GM06990 (cell line): ENCODE measurements around the gene RAPGEF2.
"Not testable (repeated sequence)": the region's sequence is repeated elsewhere in the genome, so short reads cannot be mapped to it uniquely, and the experiment has no call there.

Experiments
- DNase-seq: peaks from one replicate; pipeline ENCODE4 v3.0.0-alpha.2; 2011; ENCODE audit not compliant: insufficient read length; ENCODE audit errors: extremely low read depth
- H3K27me3 ChIP-seq: replicated peaks from 2 replicates; pipeline ENCODE4 v1.6.0; 2011; ENCODE audit warnings: low read length; ENCODE audit not compliant: control insufficient read depth, insufficient read depth
- H3K36me3 ChIP-seq: 2 replicates; pipeline ENCODE4 v1.5.1; 2011; ENCODE audit warnings: low read length; ENCODE audit not compliant: control insufficient read depth, insufficient read depth
- H3K4me3 ChIP-seq: replicated peaks from 2 replicates; pipeline ENCODE4 v1.5.1; 2011; ENCODE audit warnings: low read depth, mild to moderate bottlenecking, control low read depth, low read length
- TF ChIP-seq, protein P1 (sequence below): IDR thresholded peaks from 2 replicates; pipeline ENCODE4 v1.5.1; 2011; ENCODE audit warnings: low read length, control low read depth, mild to moderate bottlenecking, inconsistent platforms; ENCODE audit not compliant: insufficient read depth, poor library complexity, severe bottlenecking

The RAPGEF2 gene

DNA sequence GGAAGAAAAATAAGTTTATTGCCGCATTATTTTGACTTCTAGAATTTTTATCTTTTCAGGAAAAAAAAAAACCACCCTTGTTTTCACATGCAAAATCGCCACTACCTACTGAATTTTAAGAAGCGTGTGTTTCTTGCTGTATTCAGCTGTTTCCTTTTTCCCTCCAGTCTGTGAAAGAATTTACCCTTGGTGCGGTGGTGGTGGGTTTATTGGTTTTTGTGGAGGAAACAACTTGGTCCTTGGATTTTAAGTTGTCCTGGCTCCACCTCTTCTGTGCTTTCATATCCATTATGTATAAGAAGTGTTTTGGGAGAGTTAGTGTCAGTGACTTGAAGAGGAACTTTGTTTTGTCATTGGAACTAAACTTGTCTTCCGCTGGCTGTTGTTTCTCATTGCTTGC lies 8.1 kb downstream of the RAPGEF2 start:
- Histone ChIP-seq H3K27me3 (no peaks in the 10 kb centered on the region), H3K36me3 (no peaks in the 10 kb centered on the region), H3K4me3 (no peak overlapping the region)
- TF ChIP-seq, protein P1, sequence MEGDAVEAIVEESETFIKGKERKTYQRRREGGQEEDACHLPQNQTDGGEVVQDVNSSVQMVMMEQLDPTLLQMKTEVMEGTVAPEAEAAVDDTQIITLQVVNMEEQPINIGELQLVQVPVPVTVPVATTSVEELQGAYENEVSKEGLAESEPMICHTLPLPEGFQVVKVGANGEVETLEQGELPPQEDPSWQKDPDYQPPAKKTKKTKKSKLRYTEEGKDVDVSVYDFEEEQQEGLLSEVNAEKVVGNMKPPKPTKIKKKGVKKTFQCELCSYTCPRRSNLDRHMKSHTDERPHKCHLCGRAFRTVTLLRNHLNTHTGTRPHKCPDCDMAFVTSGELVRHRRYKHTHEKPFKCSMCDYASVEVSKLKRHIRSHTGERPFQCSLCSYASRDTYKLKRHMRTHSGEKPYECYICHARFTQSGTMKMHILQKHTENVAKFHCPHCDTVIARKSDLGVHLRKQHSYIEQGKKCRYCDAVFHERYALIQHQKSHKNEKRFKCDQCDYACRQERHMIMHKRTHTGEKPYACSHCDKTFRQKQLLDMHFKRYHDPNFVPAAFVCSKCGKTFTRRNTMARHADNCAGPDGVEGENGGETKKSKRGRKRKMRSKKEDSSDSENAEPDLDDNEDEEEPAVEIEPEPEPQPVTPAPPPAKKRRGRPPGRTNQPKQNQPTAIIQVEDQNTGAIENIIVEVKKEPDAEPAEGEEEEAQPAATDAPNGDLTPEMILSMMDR = no peak
- no peak for DNase-seq

DNA sequence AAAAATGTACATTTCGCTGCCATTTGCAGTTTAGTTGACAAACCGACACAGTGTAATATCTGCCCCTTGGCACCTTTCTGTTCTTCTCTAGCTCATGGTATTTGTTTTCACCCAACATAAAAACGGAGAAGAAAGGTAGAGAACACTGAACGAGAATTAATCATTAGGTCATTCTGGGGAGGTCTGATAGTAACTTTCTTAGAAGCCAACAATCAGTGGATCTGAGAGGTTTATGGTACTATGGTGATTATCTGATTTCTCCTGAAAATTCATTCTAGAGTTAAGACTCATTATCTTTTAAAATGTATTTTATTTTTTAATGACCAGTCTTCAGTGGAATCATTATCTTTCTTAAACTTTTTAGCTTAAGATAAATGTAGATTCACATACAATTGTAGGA lies 8.5 kb downstream of the RAPGEF2 start:
- H3K27me3 ChIP-seq = no peaks in the 10 kb centered on the region
- TF ChIP-seq, protein P1 = no peak
- DNase-seq = no peak
- no peaks in the 10 kb centered on the region for H3K36me3 ChIP-seq
- no peak overlapping the region for H3K4me3 ChIP-seq

DNA sequence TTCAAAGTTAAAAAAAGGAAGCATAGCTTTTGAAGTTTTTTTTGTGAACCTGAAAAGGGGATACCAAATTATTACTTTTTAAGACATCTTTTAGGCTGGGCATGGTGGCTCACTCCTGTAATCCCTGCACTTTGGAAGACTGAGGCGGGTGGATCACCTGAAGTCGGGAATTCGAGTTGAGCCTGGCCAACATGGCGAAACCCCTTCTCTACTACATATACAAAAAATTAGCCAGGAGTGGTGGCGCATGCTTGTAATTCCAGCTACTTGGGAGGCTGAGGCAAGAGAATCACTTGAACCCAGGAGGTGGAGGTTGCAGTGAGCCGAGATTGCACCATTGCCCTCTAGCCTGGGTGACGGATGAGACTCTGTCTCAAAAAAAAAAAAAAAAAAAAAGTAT lies 10.5 kb downstream of the RAPGEF2 start:
- H3K36me3 ChIP-seq, H3K27me3 ChIP-seq, H3K4me3 ChIP-seq, DNase-seq: not testable (repeated sequence)

DNA sequence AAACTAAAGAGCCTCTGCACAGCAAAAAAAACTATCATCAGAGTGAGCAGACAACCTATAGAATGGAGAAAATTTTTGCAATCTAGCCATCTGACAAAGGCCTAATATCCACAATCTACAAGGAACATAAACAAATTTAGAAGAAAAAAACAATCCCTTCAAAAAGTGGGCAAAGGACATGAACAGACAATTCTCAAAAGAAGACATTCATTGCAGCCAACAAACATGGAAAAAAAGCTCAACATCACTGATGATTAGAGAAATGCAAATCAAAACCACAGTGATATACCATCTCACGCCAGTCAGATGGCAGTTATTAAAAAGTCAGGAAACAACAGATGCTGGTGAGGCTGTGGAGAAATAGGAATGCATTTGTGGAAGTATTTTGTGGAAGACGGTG lies 13.2 kb downstream of the RAPGEF2 start:
- not testable (repeated sequence) for H3K4me3 ChIP-seq, H3K27me3 ChIP-seq, H3K36me3 ChIP-seq, DNase-seq

DNA sequence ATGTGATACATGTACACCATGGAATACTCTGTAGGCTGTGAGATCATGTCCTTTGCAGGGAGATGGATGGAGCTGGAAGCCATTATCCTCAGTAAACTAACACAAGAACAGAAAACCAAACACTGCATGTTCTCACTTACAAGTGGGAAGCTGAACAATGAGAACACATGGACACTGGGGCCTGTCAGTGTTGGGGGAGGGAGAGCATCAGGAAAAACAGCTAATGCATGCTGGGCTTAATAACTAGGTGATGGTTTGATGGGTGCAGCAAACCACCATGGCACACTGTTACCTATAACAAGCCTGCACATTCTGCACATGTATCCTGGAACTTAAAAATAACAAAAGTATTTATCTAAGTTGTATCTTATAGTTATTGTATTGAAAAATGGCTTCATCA lies 13.8 kb downstream of the RAPGEF2 start:
- H3K4me3 ChIP-seq, H3K36me3 ChIP-seq, H3K27me3 ChIP-seq, DNase-seq: not testable (repeated sequence)

DNA sequence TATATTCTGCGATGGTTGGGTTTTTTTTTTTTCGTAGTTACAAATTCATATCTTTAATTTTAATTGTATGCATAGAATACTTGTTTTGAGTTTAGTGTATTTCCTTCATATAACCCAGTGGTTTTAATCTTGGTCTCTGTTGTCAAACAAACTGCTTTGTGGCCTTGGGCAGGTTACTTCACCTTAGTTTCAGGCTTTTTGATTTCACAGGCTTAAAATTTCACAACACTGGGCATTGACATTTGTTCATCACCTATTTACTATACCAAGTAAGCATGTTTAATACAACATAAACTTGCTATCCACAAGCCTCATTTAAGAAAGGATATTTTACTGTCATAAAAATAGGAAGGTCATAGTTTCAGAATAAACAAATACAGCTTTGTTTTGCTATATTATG lies 14.7 kb downstream of the RAPGEF2 start:
- no peaks in the 10 kb centered on the region for H3K36me3 ChIP-seq
- TF ChIP-seq, protein P1 = no peak
- DNase-seq = no peak
- H3K4me3 ChIP-seq = no peak overlapping the region
- no peaks in the 10 kb centered on the region for H3K27me3 ChIP-seq

DNA sequence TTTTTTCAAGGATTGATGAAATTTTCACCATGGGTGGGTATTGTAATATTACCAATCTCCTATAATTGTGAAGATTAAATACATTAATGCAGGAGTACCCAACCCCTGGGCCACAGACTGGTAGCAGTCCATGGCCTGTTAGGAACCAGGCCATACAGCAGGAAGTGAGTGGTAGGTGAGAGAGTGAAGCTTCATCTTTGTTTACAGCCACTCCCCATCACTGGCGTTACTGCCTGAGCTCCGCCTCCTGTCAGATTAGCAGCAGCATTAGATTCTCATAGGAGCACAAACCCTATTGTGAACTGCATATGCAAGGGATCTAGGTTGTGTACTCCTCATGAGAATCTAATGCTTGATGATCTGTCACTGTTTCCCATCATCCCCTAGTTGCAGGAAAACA lies 15.1 kb downstream of the RAPGEF2 start:
- DNase-seq = no peak
- Histone ChIP-seq H3K36me3 (no peaks in the 10 kb centered on the region), H3K27me3 (no peaks in the 10 kb centered on the region), H3K4me3 (no peak overlapping the region)
- TF ChIP-seq, protein P1 = no peak
